Subcutaneous abdominal adipose tissue (tissue), 5 donors: ENCODE data around the gene SOX5.
"Not testable (repeated sequence)": the region's sequence is repeated elsewhere in the genome, so short reads cannot be mapped to it uniquely, and the experiment has no call there.

Experiments used
- H3K27ac ChIP-seq: one replicate; pipeline ENCODE4 v1.7.0; 2013; ENCODE audit warnings: low read depth, mild to moderate bottlenecking, inconsistent platforms, low read length, moderate library complexity
- H3K27me3 ChIP-seq, 5 donors: one replicate each; pipeline ENCODE4 v1.7.0; 2013; ENCODE audit warnings: low read length in 5 of 5, inconsistent platforms in 1 of 5; ENCODE audit not compliant: control insufficient read depth in 5 of 5, insufficient read depth in 4 of 5
- H3K36me3 ChIP-seq, 5 donors: one replicate each; pipeline ENCODE4 v1.7.0; 2013; ENCODE audit warnings: low read length in 5 of 5; ENCODE audit not compliant: control insufficient read depth in 5 of 5, insufficient read depth in 5 of 5
- H3K4me1 ChIP-seq, 5 donors: one replicate each; pipeline ENCODE4 v1.7.0; 2013; ENCODE audit warnings: low read length in 5 of 5, mild to moderate bottlenecking in 3 of 5, moderate library complexity in 1 of 5; ENCODE audit not compliant: control insufficient read depth in 5 of 5, insufficient read depth in 5 of 5
- H3K4me3 ChIP-seq, 5 donors: one replicate each; pipeline ENCODE4 v1.7.0; 2013; ENCODE audit warnings: low read length in 5 of 5, low read depth in 1 of 5
- H3K9ac ChIP-seq, 5 donors: one replicate each; pipeline ENCODE4 v1.7.0; 2013; ENCODE audit warnings: low read length in 5 of 5, mild to moderate bottlenecking in 4 of 5, moderate library complexity in 3 of 5
- H3K9me3 ChIP-seq, 5 donors: one replicate each; pipeline ENCODE4 v1.7.0; 2013; ENCODE audit warnings: low read length in 5 of 5; ENCODE audit not compliant: control insufficient read depth in 5 of 5
- donor health status: healthy.
- donor health status: healthy.
- donor health status: healthy.
- donor health status: healthy.
- donor health status: healthy.

Gene SOX5

GRCh38 chr12:23888396-23889068 is 60.9 kb downstream of the SOX5 start:
- H3K9me3 ChIP-seq: no peaks in the 10 kb centered on the region
- no peak overlapping the region for H3K27ac ChIP-seq
- no peak overlapping the region for H3K4me3 ChIP-seq
- peaks cover 0 to 4% (median under 1%) of the 10 kb centered on the region in 5 donors for H3K36me3 ChIP-seq
- no peak overlapping the region for H3K9ac ChIP-seq
- no peaks in the 10 kb centered on the region for H3K4me1 ChIP-seq
- no peaks in the 10 kb centered on the region for H3K27me3 ChIP-seq

- peaks cover 0 to under 1% (median 0%) of the 10 kb centered on the region in 5 donors for H3K36me3 ChIP-seq
- H3K4me3 ChIP-seq: no peak overlapping the region
- no peak overlapping the region for H3K9ac ChIP-seq
- H3K9me3 ChIP-seq: no peaks in the 10 kb centered on the region
- H3K4me1 ChIP-seq: no peaks in the 10 kb centered on the region
- H3K27me3 ChIP-seq: no peaks in the 10 kb centered on the region
- no peak overlapping the region for H3K27ac ChIP-seq
These were observed 62.2 kb downstream of the SOX5 start for GRCh38 chr12:23887055-23887835.

- Histone ChIP-seq H3K9ac (no peak overlapping the region), H3K9me3 (no peaks in the 10 kb centered on the region), H3K4me3 (no peak overlapping the region), H3K4me1 (no peaks in the 10 kb centered on the region), H3K27me3 (no peaks in the 10 kb centered on the region), H3K27ac (no peak overlapping the region), H3K36me3 (no peaks in the 10 kb centered on the region)
These were observed 64.1 kb downstream of the SOX5 start for GRCh38 chr12:23885394-23885793.

GRCh38 chr12:23884909-23885308 is 64.6 kb downstream of the SOX5 start:
- Histone ChIP-seq H3K36me3 (no peaks in the 10 kb centered on the region), H3K4me1 (no peaks in the 10 kb centered on the region), H3K4me3 (no peak overlapping the region), H3K27ac (no peak overlapping the region), H3K9ac (no peak overlapping the region), H3K9me3 (no peaks in the 10 kb centered on the region), H3K27me3 (no peaks in the 10 kb centered on the region)

GRCh38 chr12:23880988-23881387 is 68.5 kb downstream of the SOX5 start:
- Histone ChIP-seq H3K9me3 (no peaks in the 10 kb centered on the region), H3K36me3 (no peaks in the 10 kb centered on the region), H3K27me3 (no peaks in the 10 kb centered on the region), H3K4me1 (no peaks in the 10 kb centered on the region), H3K4me3 (no peak overlapping the region), H3K27ac (no peak overlapping the region), H3K9ac (no peak overlapping the region)

- H3K4me3 ChIP-seq, H3K4me1 ChIP-seq, H3K27ac ChIP-seq, H3K36me3 ChIP-seq, H3K9me3 ChIP-seq, H3K27me3 ChIP-seq, H3K9ac ChIP-seq: not testable (repeated sequence)
These were observed 72.9 kb downstream of the SOX5 start for GRCh38 chr12:23876618-23877017.

- H3K4me3 ChIP-seq: no peak overlapping the region
These were observed 81.7 kb downstream of the SOX5 start for GRCh38 chr12:23867794-23868193.

GRCh38 chr12:23862701-23863100 is 86.8 kb downstream of the SOX5 start:
- Histone ChIP-seq H3K27ac (no peak overlapping the region), H3K4me1 (no peaks in the 10 kb centered on the region), H3K9ac (no peak overlapping the region), H3K4me3 (no peak overlapping the region), H3K36me3 (no peaks in the 10 kb centered on the region), H3K9me3 (peaks cover 0 to 12% (median 6%) of the 10 kb centered on the region in 5 donors), H3K27me3 (no peaks in the 10 kb centered on the region)

More at GRCh38 chr12:23867794-23868193, 81.7 kb downstream of the SOX5 start:
- Histone ChIP-seq H3K4me1 (no peaks in the 10 kb centered on the region), H3K27me3 (no peaks in the 10 kb centered on the region), H3K9ac (no peak overlapping the region), H3K9me3 (no peaks in the 10 kb centered on the region), H3K36me3 (no peaks in the 10 kb centered on the region), H3K27ac (no peak overlapping the region)

GRCh38 chr12:23860019-23860418 is 89.5 kb downstream of the SOX5 start:
- Histone ChIP-seq H3K27ac (no peak overlapping the region), H3K4me3 (no peak overlapping the region), H3K27me3 (no peaks in the 10 kb centered on the region)

GRCh38 chr12:23857178-23857577 is 92.3 kb downstream of the SOX5 start:
- Histone ChIP-seq H3K27ac (no peak overlapping the region), H3K4me3 (no peak overlapping the region), H3K27me3 (no peaks in the 10 kb centered on the region), H3K9me3 (peaks cover 0 to 12% (median 6%) of the 10 kb centered on the region in 5 donors), H3K9ac (no peak overlapping the region), H3K36me3 (no peaks in the 10 kb centered on the region), H3K4me1 (no peaks in the 10 kb centered on the region)

More at GRCh38 chr12:23860019-23860418, 89.5 kb downstream of the SOX5 start:
- H3K36me3 ChIP-seq: no peaks in the 10 kb centered on the region
- no peaks in the 10 kb centered on the region for H3K4me1 ChIP-seq
- peaks cover 0 to 12% (median 6%) of the 10 kb centered on the region in 5 donors for H3K9me3 ChIP-seq
- H3K9ac ChIP-seq: no peak overlapping the region
